SW480 (cell line): ENCODE measurements around the gene ATXN3.
"Not testable (repeated sequence)": the region's sequence is repeated elsewhere in the genome, so short reads cannot be mapped to it uniquely, and the experiment has no call there.

Experiments
- DNase-seq: peaks from one replicate; pipeline ENCODE4 v3.0.0-alpha.2; 2016; ENCODE audit warnings: low spot score

The ATXN3 gene

DNA sequence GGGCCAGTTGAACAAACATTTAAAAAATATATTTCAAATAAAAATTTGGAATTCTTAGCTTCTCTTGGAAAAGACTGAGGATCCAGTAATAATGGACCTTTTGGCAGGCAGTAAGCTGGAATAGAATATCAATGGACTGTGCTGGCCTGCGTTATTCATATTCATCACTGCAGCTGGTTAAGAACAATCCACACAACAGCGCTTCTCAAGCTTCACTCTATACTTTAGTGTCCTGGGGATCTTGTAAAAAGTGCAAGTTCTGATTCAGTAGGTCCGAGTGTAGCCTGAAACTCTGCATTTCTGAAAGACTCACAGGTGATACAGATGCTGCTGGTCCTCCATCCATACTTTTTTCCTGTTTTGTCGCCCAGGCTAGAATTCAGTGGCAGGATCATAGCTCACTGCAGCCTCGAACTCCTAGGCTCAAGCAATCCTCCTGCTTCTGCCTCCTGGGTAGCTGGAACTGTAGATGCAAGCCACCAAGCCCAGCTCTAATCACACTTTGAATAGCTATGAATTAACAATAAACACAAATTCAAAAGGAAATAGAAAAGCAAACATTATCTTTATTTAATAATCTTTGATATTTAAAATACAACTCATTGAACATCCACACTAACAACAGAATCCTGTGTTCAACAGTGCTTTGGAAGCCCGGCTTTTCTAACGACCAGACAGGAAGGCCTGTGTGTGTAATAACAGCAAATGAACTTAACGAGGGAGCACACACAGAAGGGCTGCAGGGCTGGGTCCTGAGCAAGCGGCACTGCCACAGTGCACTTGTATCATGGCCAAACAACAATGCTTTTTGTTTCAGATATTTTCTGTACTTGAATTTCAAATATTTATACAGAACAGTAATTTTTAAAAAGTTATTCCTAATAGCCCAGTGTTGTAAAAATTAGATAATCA is 48.1 kb downstream of the ATXN3 start:
- DNase-seq, result no peak

- DNase-seq, result no peak
Measured at GRCh38 chr14:92049781-92050180, 56.6 kb downstream of the ATXN3 start.

- DNase-seq, result not testable (repeated sequence)
Measured at GRCh38 chr14:92049221-92049620, 57.2 kb downstream of the ATXN3 start.

DNA sequence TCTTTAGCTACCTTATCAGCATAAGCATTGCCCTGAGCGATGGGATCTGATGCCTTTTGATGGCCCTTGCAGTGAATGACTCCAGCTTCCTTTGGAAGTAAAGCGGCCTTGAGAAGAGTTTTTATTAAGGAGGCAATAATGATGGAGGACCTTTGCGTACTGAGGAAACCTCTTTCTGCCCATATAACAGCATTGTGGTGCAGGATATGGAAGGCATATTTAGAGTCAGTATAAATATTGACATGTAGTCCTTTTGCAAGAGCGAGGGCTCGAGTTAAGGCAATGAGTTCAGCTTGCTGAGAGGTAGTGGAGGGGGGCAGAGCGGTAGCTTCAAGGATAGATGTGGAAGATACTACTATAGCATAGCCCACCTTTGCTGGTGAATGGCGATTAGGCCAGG is 60.5 kb downstream of the ATXN3 start:
- not testable (repeated sequence) for DNase-seq

GRCh38 chr14:92041766-92042165 is 64.6 kb downstream of the ATXN3 start:
- DNase-seq, result not testable (repeated sequence)

- no peak for DNase-seq
Measured at GRCh38 chr14:92041203-92041602, 65.2 kb downstream of the ATXN3 start.

- DNase-seq, result peak; percentile 58
Measured at GRCh38 chr14:92040431-92041051, 65.8 kb downstream of the ATXN3 start.

DNA sequence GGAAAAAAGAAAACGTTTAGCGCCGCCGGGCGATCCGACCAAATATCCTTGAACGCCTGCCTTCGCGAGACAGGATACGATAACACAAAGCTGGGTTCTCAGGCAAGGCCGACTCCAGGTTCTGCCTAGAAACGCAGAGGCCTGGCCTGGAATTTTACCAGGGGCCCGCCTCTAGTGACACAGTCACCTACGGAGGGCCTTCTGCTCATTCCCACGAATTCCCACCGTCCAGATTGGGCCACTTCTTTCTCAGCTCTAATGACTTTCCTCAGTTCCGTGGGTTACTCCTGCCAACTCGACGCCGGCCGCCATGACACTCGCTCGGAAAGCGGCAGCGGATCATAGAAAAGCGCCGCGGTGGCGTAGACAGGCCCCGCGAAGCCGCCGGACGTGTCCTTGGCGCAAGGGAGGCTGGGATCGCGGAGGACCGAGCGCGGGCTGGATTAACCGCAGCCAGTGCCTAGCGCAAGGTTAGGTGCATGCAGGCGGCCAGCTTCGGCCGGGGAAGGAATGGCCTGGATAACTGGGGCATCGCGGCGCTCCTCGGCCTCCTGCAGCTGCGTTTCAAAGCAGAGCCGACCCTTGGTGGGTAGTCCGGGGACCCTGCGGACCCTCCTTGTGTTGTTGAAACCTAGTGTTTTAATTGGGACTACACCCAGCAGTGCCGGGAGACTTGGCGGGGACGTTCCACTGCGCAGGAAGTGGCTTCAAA is 66.5 kb downstream of the ATXN3 start, which contains the start of gene TRIP11:
Gene TRIP11 (minus strand): TSS at position 341 of the 712 bp plus-strand sequence. CDS start 374 bp downstream, outside the sequence.
- DNase-seq, result peak; percentile 94

GRCh38 chr14:92039063-92039718 is 67.2 kb downstream of the ATXN3 start:
- peak; percentile 82 for DNase-seq

GRCh38 chr14:92037989-92038388 is 68.4 kb downstream of the ATXN3 start:
- no peak for DNase-seq

- no peak for DNase-seq
Measured at GRCh38 chr14:92035890-92036289, 70.5 kb downstream of the ATXN3 start.

- DNase-seq, result no peak
Measured at GRCh38 chr14:92033906-92034687, 72.3 kb downstream of the ATXN3 start.

DNA sequence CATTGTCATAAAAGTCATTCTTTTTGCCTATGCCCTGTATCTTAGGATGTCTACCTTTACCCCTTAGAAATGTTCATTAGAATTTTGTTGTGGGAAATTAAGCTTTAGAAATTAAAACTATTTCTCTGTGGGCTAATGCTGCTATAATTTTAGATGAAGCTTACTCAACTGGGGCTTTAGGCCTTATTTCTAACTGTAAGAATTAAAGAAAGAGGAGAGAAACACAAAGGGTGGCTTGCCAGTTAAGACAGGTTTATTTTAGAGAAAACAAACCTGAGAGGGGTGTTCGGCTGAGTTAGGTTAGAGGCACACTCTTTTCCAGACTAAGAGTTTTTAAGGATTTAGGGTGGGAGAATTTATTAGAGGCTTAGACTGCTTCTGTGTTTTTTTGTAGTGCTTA is 72.9 kb downstream of the ATXN3 start:
- DNase-seq, result no peak

- DNase-seq, result no peak
Measured at GRCh38 chr14:92026548-92027190, 79.7 kb downstream of the ATXN3 start.

GRCh38 chr14:92022036-92022435 is 84.3 kb downstream of the ATXN3 start:
- DNase-seq, result no peak

GRCh38 chr14:92021523-92021922 is 84.9 kb downstream of the ATXN3 start:
- no peak for DNase-seq

DNA sequence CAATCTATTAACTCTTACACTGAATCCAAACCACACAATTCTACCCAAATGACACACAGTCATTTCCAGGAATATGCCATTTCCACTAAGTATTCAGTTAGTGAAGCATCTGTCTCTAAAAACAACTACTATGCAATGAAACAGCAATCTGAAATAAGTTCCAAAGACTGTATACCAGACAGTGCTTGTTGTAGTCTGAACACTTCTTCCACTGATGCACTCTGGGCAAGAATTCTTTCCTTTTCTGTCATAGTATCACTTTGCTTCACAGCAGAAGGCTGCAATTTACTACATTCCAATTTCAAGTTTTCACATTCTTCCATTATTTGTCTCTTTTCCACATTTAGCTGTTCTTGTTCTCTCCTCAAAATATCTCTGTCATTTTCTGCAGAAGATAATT is 92.3 kb downstream of the ATXN3 start:
- no peak for DNase-seq

- DNase-seq, result no peak
Measured at GRCh38 chr14:92012121-92012748, 94.1 kb downstream of the ATXN3 start.

DNA sequence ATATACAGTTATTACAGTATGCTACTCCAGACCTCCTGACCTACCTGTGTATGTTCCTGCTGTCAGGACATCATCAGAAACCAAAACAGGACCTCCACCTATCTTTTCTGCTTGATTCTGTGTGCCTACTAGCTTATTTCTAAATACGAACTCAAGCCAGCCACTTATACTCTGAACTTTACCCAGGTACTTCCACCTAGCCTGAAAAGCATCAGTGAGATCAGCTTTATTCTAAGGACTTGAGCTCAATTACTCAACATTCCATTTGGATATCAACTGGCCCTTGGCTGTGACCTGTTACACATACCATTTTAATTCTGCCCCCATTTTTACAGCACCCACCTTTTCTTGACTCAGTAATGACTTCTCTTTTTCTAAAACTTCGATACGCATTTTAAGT is 95.7 kb downstream of the ATXN3 start:
- DNase-seq, result no peak

GRCh38 chr14:92009604-92010003 is 96.8 kb downstream of the ATXN3 start:
- DNase-seq, result no peak
